ENCODE measurements around the gene CATSPERE.

DNA sequence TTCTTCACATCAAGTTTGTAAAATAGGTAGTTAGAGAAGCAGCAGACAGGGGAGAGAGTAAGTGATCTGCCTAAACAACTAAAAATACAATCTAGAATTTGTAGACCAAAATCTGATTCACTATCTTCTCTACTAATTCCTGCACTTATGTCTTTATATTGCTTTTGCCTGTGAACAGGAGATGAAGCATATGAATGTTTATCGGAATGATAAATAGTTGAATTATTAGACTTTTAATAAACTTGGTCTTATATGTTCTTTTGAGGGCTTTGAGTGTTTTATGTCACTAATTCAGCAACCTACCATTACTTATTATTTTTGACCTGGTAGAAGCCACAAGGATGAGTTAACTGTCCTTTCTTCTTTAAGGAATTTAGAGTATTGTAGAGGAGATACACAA is 194.1 kb downstream of the CATSPERE start:
- TF ChIP-seq, protein P1, sequence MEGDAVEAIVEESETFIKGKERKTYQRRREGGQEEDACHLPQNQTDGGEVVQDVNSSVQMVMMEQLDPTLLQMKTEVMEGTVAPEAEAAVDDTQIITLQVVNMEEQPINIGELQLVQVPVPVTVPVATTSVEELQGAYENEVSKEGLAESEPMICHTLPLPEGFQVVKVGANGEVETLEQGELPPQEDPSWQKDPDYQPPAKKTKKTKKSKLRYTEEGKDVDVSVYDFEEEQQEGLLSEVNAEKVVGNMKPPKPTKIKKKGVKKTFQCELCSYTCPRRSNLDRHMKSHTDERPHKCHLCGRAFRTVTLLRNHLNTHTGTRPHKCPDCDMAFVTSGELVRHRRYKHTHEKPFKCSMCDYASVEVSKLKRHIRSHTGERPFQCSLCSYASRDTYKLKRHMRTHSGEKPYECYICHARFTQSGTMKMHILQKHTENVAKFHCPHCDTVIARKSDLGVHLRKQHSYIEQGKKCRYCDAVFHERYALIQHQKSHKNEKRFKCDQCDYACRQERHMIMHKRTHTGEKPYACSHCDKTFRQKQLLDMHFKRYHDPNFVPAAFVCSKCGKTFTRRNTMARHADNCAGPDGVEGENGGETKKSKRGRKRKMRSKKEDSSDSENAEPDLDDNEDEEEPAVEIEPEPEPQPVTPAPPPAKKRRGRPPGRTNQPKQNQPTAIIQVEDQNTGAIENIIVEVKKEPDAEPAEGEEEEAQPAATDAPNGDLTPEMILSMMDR (IDR thresholded peaks at IDR 0.05) = no peak
- no peak for TF ChIP-seq POLR2A (IDR thresholded peaks at IDR 0.05)
- TF ChIP-seq POLR2AphosphoS5 (IDR thresholded peaks at IDR 0.05) = no peak

All from breast epithelium (tissue), 3 donors.